ENCODE results near the gene VWDE.

- no peak for TF ChIP-seq POLR2AphosphoS5 (IDR thresholded peaks at IDR 0.05)
- TF ChIP-seq CTCF (IDR thresholded peaks at IDR 0.05 in 8 of 11, conservative IDR thresholded peaks at IDR 0.05 in 3 of 11): no peak
- no peak for TF ChIP-seq POLR2A (IDR thresholded peaks at IDR 0.05)
Measured at GRCh38 chr7:12418452-12418851, 14.8 kb upstream of the VWDE start.
